A549 treated with AZD2906 at 1 μM for 4 hours (cell line): ENCODE results near the gene DHX29. TPM values are rescaled to one million over a fixed set of nuclear protein-coding genes. Genes with fewer than 3 reads are reported as not detected.

ENCODE experiments used
- total RNA-seq: library from RNA; stranded (reverse); fragments of 200-300 nt; extraction: Qiagen RNA extraction; gene quantifications from 5 replicates; pipeline ENCODE4 v1.2.3, GENCODE V29; 2022

DHX29 gene
- total RNA-seq: 18.5 to 23.7 TPM (median 20.8 TPM) in 5 replicates

GRCh38 chr5:55307383-55308253 lies at the start of gene DHX29, which contains the start of gene MTREX:
Gene DHX29, minus strand, starts transcription at chr5:55307694. Its CDS starts 121 bp downstream, at chr5:55307573.
Gene MTREX, plus strand, starts transcription at chr5:55307989. Its CDS starts 25 bp downstream, at chr5:55308014.

GRCh38 chr5:55232985-55233928 lies 74.2 kb downstream of the DHX29 start, which contains the start of gene CCNO:
Gene CCNO, minus strand, starts transcription at chr5:55233608. Its CDS starts 85 bp downstream, at chr5:55233523.

GRCh38 chr5:55226934-55227663 lies 80.4 kb downstream of the DHX29 start, which contains the start of gene MCIDAS:
Gene MCIDAS, minus strand, starts transcription at chr5:55227315. Its CDS starts 177 bp downstream, at chr5:55227138.

Other genes with a start within 250 kb of the DHX29 start
- not detected in 5 replicates for gene GZMA, start 205.0 kb downstream of the DHX29 start, total RNA-seq
- gene GPX8, start 147.5 kb downstream of the DHX29 start, total RNA-seq: 30.6 to 36.7 TPM (median 32.4 TPM) in 5 replicates
- gene CDC20B, start 134.5 kb downstream of the DHX29 start, total RNA-seq: 0.03 to 0.10 TPM (median 0.07 TPM) in 5 replicates
- 1.2 to 2.0 TPM (median 1.6 TPM) in 5 replicates for gene MCIDAS, start 80.4 kb downstream of the DHX29 start, total RNA-seq
- 4.5 to 8.1 TPM (median 7.5 TPM) in 5 replicates for gene CCNO, start 74.1 kb downstream of the DHX29 start, total RNA-seq
- 26.4 to 59.7 TPM (median 32.7 TPM) in 5 replicates for gene MTREX, start 295 bp upstream of the DHX29 start, total RNA-seq
- gene PLPP1, start 227.3 kb upstream of the DHX29 start, total RNA-seq: 31.8 to 37.8 TPM (median 34.5 TPM) in 5 replicates